Measurements from ENCODE around the gene MX1. TPM values are rescaled to one million over a fixed set of nuclear protein-coding genes. Genes with fewer than 3 reads are reported as not detected.

The MX1 gene, protein sequence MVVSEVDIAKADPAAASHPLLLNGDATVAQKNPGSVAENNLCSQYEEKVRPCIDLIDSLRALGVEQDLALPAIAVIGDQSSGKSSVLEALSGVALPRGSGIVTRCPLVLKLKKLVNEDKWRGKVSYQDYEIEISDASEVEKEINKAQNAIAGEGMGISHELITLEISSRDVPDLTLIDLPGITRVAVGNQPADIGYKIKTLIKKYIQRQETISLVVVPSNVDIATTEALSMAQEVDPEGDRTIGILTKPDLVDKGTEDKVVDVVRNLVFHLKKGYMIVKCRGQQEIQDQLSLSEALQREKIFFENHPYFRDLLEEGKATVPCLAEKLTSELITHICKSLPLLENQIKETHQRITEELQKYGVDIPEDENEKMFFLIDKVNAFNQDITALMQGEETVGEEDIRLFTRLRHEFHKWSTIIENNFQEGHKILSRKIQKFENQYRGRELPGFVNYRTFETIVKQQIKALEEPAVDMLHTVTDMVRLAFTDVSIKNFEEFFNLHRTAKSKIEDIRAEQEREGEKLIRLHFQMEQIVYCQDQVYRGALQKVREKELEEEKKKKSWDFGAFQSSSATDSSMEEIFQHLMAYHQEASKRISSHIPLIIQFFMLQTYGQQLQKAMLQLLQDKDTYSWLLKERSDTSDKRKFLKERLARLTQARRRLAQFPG
- total RNA-seq (2022; extraction: Qiagen RNA extraction; ENCODE audit: low read depth): 1.4 to 3.0 TPM (median 1.9 TPM) in 5 replicates

GRCh38 chr21:41425954-41426675, at the start of gene MX1:
Gene MX1 (plus strand): TSS chr21:41426239. CDS start chr21:41432071, 5,832 bp downstream.

GRCh38 chr21:41507521-41508414, 81.7 kb downstream of the MX1 start, which contains the start of gene TMPRSS2:
Gene TMPRSS2 (minus strand): TSS chr21:41508158. CDS start chr21:41498133, 10,025 bp downstream.

Other genes with a start within 250 kb of the MX1 start
- gene FAM3B, start 109.4 kb upstream of the MX1 start, total RNA-seq (2022; extraction: Qiagen RNA extraction; ENCODE audit: low read depth): not detected in 5 replicates
- gene MX2, start 64.2 kb upstream of the MX1 start, total RNA-seq (2022; extraction: Qiagen RNA extraction; ENCODE audit: low read depth): 0.03 to 0.26 TPM (median 0.21 TPM) in 3 of 5 replicates, not detected in the others
- gene TMPRSS2, start 81.9 kb downstream of the MX1 start, total RNA-seq (2022; extraction: Qiagen RNA extraction; ENCODE audit: low read depth): 0.09 to 0.26 TPM (median 0.13 TPM) in 3 of 5 replicates, not detected in the others